Measurements from ENCODE around the gene RUSF1.
"Not testable (repeated sequence)": the region's sequence is repeated elsewhere in the genome, so short reads cannot be mapped to it uniquely, and the experiment has no call there.

The RUSF1 gene

GRCh38 chr16:31485571-31485970 lies 22.6 kb downstream of the RUSF1 start:
- peaks cover 4% of the 10 kb centered on the region for H3K36me3 Mint-ChIP-seq (ENCODE audit: low read depth)
- peaks cover 6% of the 10 kb centered on the region for H3K4me1 Mint-ChIP-seq (ENCODE audit: low read depth)
- H3K9me3 Mint-ChIP-seq: no peaks in the 10 kb centered on the region
- peaks cover 21% of the 10 kb centered on the region for H3K27me3 Mint-ChIP-seq (ENCODE audit: low read depth)
- no peak overlapping the region for H3K4me3 Mint-ChIP-seq
- no peak overlapping the region for H3K27ac Mint-ChIP-seq

- H3K36me3 Mint-ChIP-seq (ENCODE audit: low read depth): peaks cover 2% of the 10 kb centered on the region
- H3K9me3 Mint-ChIP-seq: no peaks in the 10 kb centered on the region
- H3K4me1 Mint-ChIP-seq (ENCODE audit: low read depth): peaks cover 6% of the 10 kb centered on the region
- H3K27me3 Mint-ChIP-seq (ENCODE audit: low read depth): peaks cover 23% of the 10 kb centered on the region
- no peak overlapping the region for H3K4me3 Mint-ChIP-seq
- H3K27ac Mint-ChIP-seq: no peak overlapping the region
Measured at GRCh38 chr16:31484491-31485171, 23.6 kb downstream of the RUSF1 start.

- H3K27me3 Mint-ChIP-seq (ENCODE audit: low read depth): peaks cover 24% of the 10 kb centered on the region
- H3K36me3 Mint-ChIP-seq (ENCODE audit: low read depth); H3K27ac Mint-ChIP-seq; H3K9me3 Mint-ChIP-seq; H3K4me1 Mint-ChIP-seq (ENCODE audit: low read depth); H3K4me3 Mint-ChIP-seq: not testable (repeated sequence)
Measured at GRCh38 chr16:31484048-31484447, 24.1 kb downstream of the RUSF1 start.

GRCh38 chr16:31483081-31483480 lies 25.1 kb downstream of the RUSF1 start, which contains the start of gene SLC5A2:
TSS of gene SLC5A2 (plus strand) at chr16:31483123. CDS start at chr16:31483137, 14 bp downstream.
- Mint-ChIP-seq H3K36me3 (ENCODE audit: low read depth) (no peaks in the 10 kb centered on the region), H3K4me3 (no peak within 1 kb of the TSS), H3K27ac (no peak within 1 kb of the TSS), H3K4me1 (ENCODE audit: low read depth) (peaks cover 8% of the 10 kb centered on the region), H3K9me3 (no peaks in the 10 kb centered on the region), H3K27me3 (ENCODE audit: low read depth) (peaks cover 29% of the 10 kb centered on the region)

GRCh38 chr16:31480851-31481536 lies 27.2 kb downstream of the RUSF1 start:
- no peak overlapping the region for H3K4me3 Mint-ChIP-seq
- peaks cover 35% of the 10 kb centered on the region for H3K27me3 Mint-ChIP-seq (ENCODE audit: low read depth)
- H3K9me3 Mint-ChIP-seq: no peaks in the 10 kb centered on the region
- no peak overlapping the region for H3K27ac Mint-ChIP-seq
- H3K36me3 Mint-ChIP-seq (ENCODE audit: low read depth): no peaks in the 10 kb centered on the region
- peaks cover 14% of the 10 kb centered on the region for H3K4me1 Mint-ChIP-seq (ENCODE audit: low read depth)

- H3K36me3 Mint-ChIP-seq (ENCODE audit: low read depth): no peaks in the 10 kb centered on the region
- no peak overlapping the region for H3K4me3 Mint-ChIP-seq
- no peaks in the 10 kb centered on the region for H3K9me3 Mint-ChIP-seq
- H3K27me3 Mint-ChIP-seq (ENCODE audit: low read depth): peaks cover 36% of the 10 kb centered on the region
- peaks cover 14% of the 10 kb centered on the region for H3K4me1 Mint-ChIP-seq (ENCODE audit: low read depth)
- no peak overlapping the region for H3K27ac Mint-ChIP-seq
Measured at GRCh38 chr16:31479751-31480150, 28.4 kb downstream of the RUSF1 start.

GRCh38 chr16:31478956-31479355 lies 29.2 kb downstream of the RUSF1 start:
- Mint-ChIP-seq H3K36me3 (ENCODE audit: low read depth) (no peaks in the 10 kb centered on the region), H3K9me3 (no peaks in the 10 kb centered on the region), H3K4me1 (ENCODE audit: low read depth) (peaks cover 14% of the 10 kb centered on the region), H3K27ac (no peak overlapping the region), H3K4me3 (no peak overlapping the region), H3K27me3 (ENCODE audit: low read depth) (peaks cover 44% of the 10 kb centered on the region)

GRCh38 chr16:31477220-31478216 lies 30.7 kb downstream of the RUSF1 start:
- peak overlapping the region; percentile 15 for H3K27ac Mint-ChIP-seq
- H3K36me3 Mint-ChIP-seq (ENCODE audit: low read depth): no peaks in the 10 kb centered on the region
- H3K9me3 Mint-ChIP-seq: no peaks in the 10 kb centered on the region
- H3K4me1 Mint-ChIP-seq (ENCODE audit: low read depth): peaks cover 15% of the 10 kb centered on the region
- peaks cover 55% of the 10 kb centered on the region for H3K27me3 Mint-ChIP-seq (ENCODE audit: low read depth)
- peak overlapping the region; percentile 69 for H3K4me3 Mint-ChIP-seq

GRCh38 chr16:31476303-31477219 lies 31.6 kb downstream of the RUSF1 start:
- Mint-ChIP-seq H3K9me3 (no peaks in the 10 kb centered on the region), H3K27me3 (ENCODE audit: low read depth) (peaks cover 56% of the 10 kb centered on the region), H3K27ac (peak overlapping the region; percentile 41), H3K4me1 (ENCODE audit: low read depth) (peaks cover 17% of the 10 kb centered on the region), H3K4me3 (peak overlapping the region; percentile 78), H3K36me3 (ENCODE audit: low read depth) (no peaks in the 10 kb centered on the region)

- Mint-ChIP-seq H3K36me3 (ENCODE audit: low read depth) (no peaks in the 10 kb centered on the region), H3K27ac (peak overlapping the region; percentile 41), H3K4me3 (peak overlapping the region; percentile 78), H3K9me3 (no peaks in the 10 kb centered on the region), H3K27me3 (ENCODE audit: low read depth) (peaks cover 62% of the 10 kb centered on the region), H3K4me1 (ENCODE audit: low read depth) (peaks cover 20% of the 10 kb centered on the region)
Measured at GRCh38 chr16:31475946-31476302, 32.3 kb downstream of the RUSF1 start.

- Mint-ChIP-seq H3K27ac (no peak overlapping the region), H3K27me3 (ENCODE audit: low read depth) (peaks cover 62% of the 10 kb centered on the region), H3K4me1 (ENCODE audit: low read depth) (peaks cover 20% of the 10 kb centered on the region), H3K4me3 (no peak overlapping the region), H3K9me3 (no peaks in the 10 kb centered on the region), H3K36me3 (ENCODE audit: low read depth) (no peaks in the 10 kb centered on the region)
Measured at GRCh38 chr16:31474773-31475738, 33.1 kb downstream of the RUSF1 start.

GRCh38 chr16:31474173-31474714 lies 33.9 kb downstream of the RUSF1 start:
- no peaks in the 10 kb centered on the region for H3K36me3 Mint-ChIP-seq (ENCODE audit: low read depth)
- peaks cover 62% of the 10 kb centered on the region for H3K27me3 Mint-ChIP-seq (ENCODE audit: low read depth)
- H3K9me3 Mint-ChIP-seq: no peaks in the 10 kb centered on the region
- peaks cover 20% of the 10 kb centered on the region for H3K4me1 Mint-ChIP-seq (ENCODE audit: low read depth)
- no peak overlapping the region for H3K27ac Mint-ChIP-seq
- H3K4me3 Mint-ChIP-seq: no peak overlapping the region
